Peyer's patch (tissue), 4 donors: ENCODE data around the gene ADAMTS14.

Source experiments
- POLR2A ChIP-seq, 2 donors: fragments of 450-650 bp; IDR thresholded peaks; one replicate each; pipeline ENCODE4 v1.5.1; 2017; ENCODE audit warnings: antibody characterized with exemption in 2 of 2, mild to moderate bottlenecking in 2 of 2, moderate library complexity in 2 of 2
- TF ChIP-seq, protein P1 (sequence below), 6 experiments: fragments of 450-650 bp in 4 of 6; fragments of 200-600 bp in 2 of 6; sonication (generic) in 1 of 6; IDR thresholded peaks; one replicate each; pipeline ENCODE4 v1.5.1; 2017 to 2019; ENCODE audit warnings: antibody characterized with exemption in 6 of 6, mild to moderate bottlenecking in 3 of 6, moderate library complexity in 1 of 6

DNA sequence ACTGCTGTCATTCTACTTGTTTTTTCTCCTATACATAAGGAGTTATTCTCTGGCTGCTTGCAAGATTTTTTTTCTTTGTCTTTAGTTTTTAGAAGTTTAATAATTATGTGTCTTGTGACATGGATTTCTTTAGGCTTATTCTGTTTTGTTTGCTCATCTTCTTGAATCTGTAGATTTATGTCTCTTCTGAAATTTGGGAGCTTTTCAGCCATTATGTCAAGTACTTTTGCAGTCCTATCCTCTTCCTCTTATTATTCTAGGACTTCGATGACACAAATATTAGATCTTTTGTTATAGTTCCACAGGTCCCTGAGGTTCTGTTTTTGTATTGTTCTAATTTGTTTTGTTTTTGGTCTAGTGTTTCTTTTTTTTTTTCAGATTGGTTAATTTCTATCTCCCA lies 129.5 kb downstream of the ADAMTS14 start:
- TF ChIP-seq POLR2A (IDR thresholded peaks at IDR 0.05), result no peak
- TF ChIP-seq, protein P1, sequence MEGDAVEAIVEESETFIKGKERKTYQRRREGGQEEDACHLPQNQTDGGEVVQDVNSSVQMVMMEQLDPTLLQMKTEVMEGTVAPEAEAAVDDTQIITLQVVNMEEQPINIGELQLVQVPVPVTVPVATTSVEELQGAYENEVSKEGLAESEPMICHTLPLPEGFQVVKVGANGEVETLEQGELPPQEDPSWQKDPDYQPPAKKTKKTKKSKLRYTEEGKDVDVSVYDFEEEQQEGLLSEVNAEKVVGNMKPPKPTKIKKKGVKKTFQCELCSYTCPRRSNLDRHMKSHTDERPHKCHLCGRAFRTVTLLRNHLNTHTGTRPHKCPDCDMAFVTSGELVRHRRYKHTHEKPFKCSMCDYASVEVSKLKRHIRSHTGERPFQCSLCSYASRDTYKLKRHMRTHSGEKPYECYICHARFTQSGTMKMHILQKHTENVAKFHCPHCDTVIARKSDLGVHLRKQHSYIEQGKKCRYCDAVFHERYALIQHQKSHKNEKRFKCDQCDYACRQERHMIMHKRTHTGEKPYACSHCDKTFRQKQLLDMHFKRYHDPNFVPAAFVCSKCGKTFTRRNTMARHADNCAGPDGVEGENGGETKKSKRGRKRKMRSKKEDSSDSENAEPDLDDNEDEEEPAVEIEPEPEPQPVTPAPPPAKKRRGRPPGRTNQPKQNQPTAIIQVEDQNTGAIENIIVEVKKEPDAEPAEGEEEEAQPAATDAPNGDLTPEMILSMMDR (IDR thresholded peaks at IDR 0.05), result no peak
